Fibroblast of lung (primary cell): ENCODE results near the gene DIS3L. TPM values are rescaled to one million over a fixed set of nuclear protein-coding genes. Genes with fewer than 3 reads are reported as not detected.

ENCODE experiments used
- DNase-seq, 2 donors: peaks; one replicate each; pipeline versions ENCODE4 v3.0.0 to v3.0.0-alpha.2; 2010; ENCODE audit warnings: low read depth in 2 of 2
- H2AFZ ChIP-seq: 2 replicates; pipeline ENCODE4 v1.5.1; 2012; ENCODE audit warnings: low read length, control low read depth, inconsistent platforms
- H3K27ac ChIP-seq: 2 replicates; pipeline ENCODE4 v1.5.1; 2011; ENCODE audit warnings: low read length, control low read depth; ENCODE audit not compliant: insufficient read depth
- H3K27me3 ChIP-seq: 2 replicates; pipeline ENCODE4 v1.5.1; 2011; ENCODE audit warnings: mild to moderate bottlenecking, low read length; ENCODE audit not compliant: control insufficient read depth, insufficient read depth
- H3K36me3 ChIP-seq: 2 replicates; pipeline ENCODE4 v1.5.1; 2011; ENCODE audit warnings: low read length; ENCODE audit not compliant: control insufficient read depth, insufficient read depth
- H3K4me1 ChIP-seq: 2 replicates; pipeline ENCODE4 v1.5.1; 2011; ENCODE audit warnings: low read length; ENCODE audit not compliant: control insufficient read depth, insufficient read depth; ENCODE audit errors: extremely low read depth
- H3K4me2 ChIP-seq: 2 replicates; pipeline ENCODE4 v1.5.1; 2011; ENCODE audit warnings: low read length, control low read depth; ENCODE audit not compliant: insufficient read depth; ENCODE audit errors: extremely low read depth
- H3K4me3 ChIP-seq, 4 experiments: fragments of 200-600 bp in 1 of 4; sonication (generic) in 1 of 4; replicated peaks in 1 of 4; 2 replicates each; pipeline ENCODE4 v1.5.1; 2011 to 2016; ENCODE audit warnings: low read length in 4 of 4, low read depth in 3 of 4, mild to moderate bottlenecking in 3 of 4, control low read depth in 2 of 4, inconsistent platforms in 1 of 4, mixed read lengths in 1 of 4; ENCODE audit not compliant: insufficient read depth in 1 of 4; ENCODE audit errors: control extremely low read depth in 1 of 4
- H3K79me2 ChIP-seq: 2 replicates; pipeline ENCODE4 v1.5.1; 2012; ENCODE audit warnings: mild to moderate bottlenecking, low read length, inconsistent platforms; ENCODE audit not compliant: control insufficient read depth, insufficient read depth
- H3K9ac ChIP-seq: 2 replicates; pipeline ENCODE4 v1.5.1; 2011; ENCODE audit warnings: mild to moderate bottlenecking, low read length, control low read depth; ENCODE audit not compliant: insufficient read depth
- H3K9me3 ChIP-seq: 2 replicates; pipeline ENCODE4 v1.5.1; 2012; ENCODE audit warnings: low read depth, low read length; ENCODE audit not compliant: control insufficient read depth, insufficient read depth
- H4K20me1 ChIP-seq: 2 replicates; pipeline ENCODE4 v1.5.1; 2011; ENCODE audit warnings: low read length; ENCODE audit not compliant: control insufficient read depth, insufficient read depth; ENCODE audit errors: extremely low read depth
- CTCF ChIP-seq, 2 donors: IDR thresholded peaks in 1 of 2; conservative IDR thresholded peaks in 1 of 2; 1 replicate in 1 of 2; 2 replicates in 1 of 2; pipeline ENCODE4 v1.5.1; 2011 to 2012; ENCODE audit warnings: low read length in 2 of 2, control low read depth in 1 of 2, inconsistent platforms in 1 of 2, low read depth in 1 of 2, mild to moderate bottlenecking in 1 of 2
- EZH2 ChIP-seq: IDR thresholded peaks from 2 replicates; pipeline ENCODE4 v1.5.1; 2012; ENCODE audit warnings: low read length, control low read depth, mild to moderate bottlenecking; ENCODE audit errors: missing control alignments
- polyA plus RNA-seq, 2 donors: library from polyadenylated mRNA; depleted of rRNA in 1 of 2; stranded (reverse) in 1 of 2; unstranded in 1 of 2; fragments of >200 nt; gene quantifications; 2 replicates each; pipeline ENCODE4 v1.2.1, GENCODE V29; 2011 to 2012; ENCODE audit warnings: missing spikeins in 1 of 2
- total RNA-seq: library from RNA; depleted of rRNA; stranded (reverse); fragments of >200 nt; gene quantifications from 2 replicates; pipeline ENCODE4 v1.2.1, GENCODE V29; 2014

DIS3L gene
- total and polyA plus RNA-seq, 2 donors (not counting 1 experiment from before 2014, with no cell fraction given): 11.2 to 25.1 TPM

GRCh38 chr15:66310786-66311185 is 17.4 kb downstream of the DIS3L start:
- Histone ChIP-seq H3K36me3 (peaks cover 2% of the 10 kb centered on the region), H3K9me3 (no peaks in the 10 kb centered on the region), H3K79me2 (no peaks in the 10 kb centered on the region), H3K27ac (no peak overlapping the region), H3K4me1 (no peaks in the 10 kb centered on the region), H4K20me1 (no peaks in the 10 kb centered on the region), H2AFZ (no peak overlapping the region), H3K4me2 (no peak overlapping the region), H3K4me3 (no peak overlapping the region), H3K9ac (no peak overlapping the region), H3K27me3 (no peaks in the 10 kb centered on the region)
- TF ChIP-seq CTCF (conservative IDR thresholded peaks at IDR 0.05 in 1 of 2, IDR thresholded peaks at IDR 0.05 in 1 of 2; ENCODE audit: low read depth in 1 of 2, low read length in 2 of 2): no peak
- TF ChIP-seq EZH2: no peak
- DNase-seq: no peak

GRCh38 chr15:66312144-66312543 is 18.8 kb downstream of the DIS3L start:
- TF ChIP-seq EZH2 (no peak), CTCF (conservative IDR thresholded peaks at IDR 0.05 in 1 of 2, IDR thresholded peaks at IDR 0.05 in 1 of 2; ENCODE audit: low read depth in 1 of 2, low read length in 2 of 2) (no peak)

DNA sequence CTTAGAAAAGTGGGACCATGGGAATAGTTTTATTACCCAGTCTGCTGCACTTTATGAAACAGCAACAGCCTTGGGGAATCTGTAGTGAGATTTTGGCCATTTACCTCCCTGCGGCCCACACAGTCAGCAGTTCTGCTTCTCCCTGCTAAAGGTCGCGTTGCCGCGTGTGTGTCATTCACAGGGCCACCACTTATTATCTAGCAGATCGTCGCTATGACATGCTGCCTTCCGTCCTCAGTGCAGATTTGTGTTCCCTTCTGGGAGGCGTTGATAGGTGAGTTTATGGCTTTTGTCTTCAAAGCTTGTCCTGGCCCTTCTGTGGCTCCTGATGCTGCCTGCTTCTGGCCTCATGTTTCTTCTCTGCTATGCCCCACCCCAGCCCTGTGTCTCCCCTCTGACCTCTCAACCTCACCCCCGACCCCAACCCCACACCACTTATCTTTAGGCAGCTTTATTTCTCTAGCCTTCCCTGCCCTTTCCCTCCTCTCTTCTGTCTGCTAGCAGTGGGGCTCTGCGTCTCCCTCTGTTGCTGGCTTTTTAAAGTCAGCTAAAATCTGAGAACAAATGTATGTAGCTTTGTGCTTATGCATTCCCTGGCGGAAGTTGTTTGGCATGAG is 30.1 kb downstream of the DIS3L start:
- TF ChIP-seq CTCF (conservative IDR thresholded peaks at IDR 0.05 in 1 of 2, IDR thresholded peaks at IDR 0.05 in 1 of 2; ENCODE audit: low read depth in 1 of 2, low read length in 2 of 2) (no peak), EZH2 (no peak)
- Histone ChIP-seq H3K4me3 (no peak overlapping the region), H3K79me2 (no peaks in the 10 kb centered on the region)

More at GRCh38 chr15:66312144-66312543, 18.8 kb downstream of the DIS3L start:
- no peak for DNase-seq
- no peak overlapping the region for H3K4me2 ChIP-seq
- no peaks in the 10 kb centered on the region for H3K9me3 ChIP-seq
- H3K4me1 ChIP-seq: no peaks in the 10 kb centered on the region
- H3K27me3 ChIP-seq: no peaks in the 10 kb centered on the region
- no peak overlapping the region for H3K4me3 ChIP-seq
- H3K79me2 ChIP-seq: no peaks in the 10 kb centered on the region
- H3K36me3 ChIP-seq: peaks cover 3% of the 10 kb centered on the region
- no peak overlapping the region for H3K9ac ChIP-seq
- no peak overlapping the region for H3K27ac ChIP-seq
- H2AFZ ChIP-seq: no peak overlapping the region
- H4K20me1 ChIP-seq: no peaks in the 10 kb centered on the region

More for the DNA sequence above, 30.1 kb downstream of the DIS3L start:
- no peak for DNase-seq
- no peak overlapping the region for H2AFZ ChIP-seq
- no peak overlapping the region for H3K4me2 ChIP-seq
- H3K27ac ChIP-seq: no peak overlapping the region
- peaks cover 4% of the 10 kb centered on the region for H3K36me3 ChIP-seq
- H3K27me3 ChIP-seq: no peaks in the 10 kb centered on the region
- no peaks in the 10 kb centered on the region for H3K9me3 ChIP-seq
- H4K20me1 ChIP-seq: no peaks in the 10 kb centered on the region
- H3K9ac ChIP-seq: no peak overlapping the region
- no peaks in the 10 kb centered on the region for H3K4me1 ChIP-seq
